ENCODE measurements around the gene SGSM2.

The SGSM2 gene

DNA sequence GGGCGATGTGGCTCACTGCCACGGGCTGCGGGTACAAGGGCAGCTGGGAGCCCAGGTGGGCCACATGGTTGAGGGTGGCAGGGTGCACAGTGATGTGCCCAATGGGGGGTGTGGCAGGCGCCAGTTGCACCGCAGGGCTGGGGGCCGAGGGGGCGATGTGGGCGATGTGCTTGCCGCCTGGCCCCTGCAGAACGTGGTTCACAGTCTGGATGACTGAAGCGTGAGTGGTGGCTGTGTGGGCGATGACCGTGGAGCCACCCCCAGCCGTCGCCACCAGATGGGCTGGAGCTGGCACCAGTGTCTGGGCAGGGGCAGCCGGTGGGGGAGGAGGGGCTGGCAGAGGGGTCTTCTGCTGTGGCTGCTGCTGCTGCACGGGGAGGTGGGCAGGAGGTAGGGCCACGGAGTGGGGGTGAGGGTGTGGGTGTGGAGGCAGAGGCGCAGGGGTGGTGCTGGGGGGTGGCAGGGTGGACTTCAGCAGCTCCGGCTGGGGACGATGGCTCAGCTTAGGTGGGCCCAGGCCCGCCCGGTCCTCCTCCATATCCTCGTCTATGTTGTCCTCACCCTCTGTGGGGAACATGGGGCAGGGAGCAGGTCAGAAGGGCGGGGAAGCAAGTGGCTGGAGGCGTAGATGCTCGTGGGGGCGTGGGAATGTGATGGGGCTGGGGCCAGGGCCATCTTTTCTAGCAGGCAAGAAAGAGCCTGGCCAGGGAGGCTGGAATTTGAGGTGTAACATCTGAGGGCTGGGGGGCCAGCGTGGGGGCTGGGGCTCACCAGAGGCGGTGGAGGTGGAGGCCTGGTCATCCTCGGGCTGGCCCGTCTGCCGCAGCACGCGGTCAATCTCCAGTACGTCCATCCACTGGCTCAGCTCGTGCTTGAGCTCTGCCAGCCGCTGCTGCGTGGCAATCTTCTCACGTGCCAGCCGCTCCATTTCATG is 50.1 kb downstream of the SGSM2 start:
- Histone ChIP-seq H3K79me2 (ENCODE audit: control insufficient read depth, low read length) (peaks cover 26% of the 10 kb centered on the region), H3K9me3 (ENCODE audit: control insufficient read depth, insufficient read depth, low read length) (no peaks in the 10 kb centered on the region), H3K27ac (ENCODE audit: low read depth, low read length) (no peak overlapping the region), H3K9me2 (replicated peaks; ENCODE audit: control insufficient read depth, low read length) (no peaks in the 10 kb centered on the region), H4K20me1 (ENCODE audit: control insufficient read depth, insufficient read depth, low read depth, low read length) (no peaks in the 10 kb centered on the region), H3K4me1 (ENCODE audit: control insufficient read depth, low read length) (peaks cover 17% of the 10 kb centered on the region), H3K4me3 (ENCODE audit: low read length) (no peak overlapping the region), H3F3A (ENCODE audit: control insufficient read depth, insufficient read depth) (peaks cover 9% of the 10 kb centered on the region), H3K4me2 (ENCODE audit: low read length) (no peak overlapping the region), H3K36me3 (ENCODE audit: control insufficient read depth, low read length) (peaks cover 21% of the 10 kb centered on the region), H3K27me3 (ENCODE audit: control insufficient read depth, low read length) (no peaks in the 10 kb centered on the region)
- TF ChIP-seq EZH2phosphoT487 (IDR thresholded peaks at IDR 0.05; ENCODE audit: borderline replicate concordance, low read length): no peak
- TF ChIP-seq, protein P1, sequence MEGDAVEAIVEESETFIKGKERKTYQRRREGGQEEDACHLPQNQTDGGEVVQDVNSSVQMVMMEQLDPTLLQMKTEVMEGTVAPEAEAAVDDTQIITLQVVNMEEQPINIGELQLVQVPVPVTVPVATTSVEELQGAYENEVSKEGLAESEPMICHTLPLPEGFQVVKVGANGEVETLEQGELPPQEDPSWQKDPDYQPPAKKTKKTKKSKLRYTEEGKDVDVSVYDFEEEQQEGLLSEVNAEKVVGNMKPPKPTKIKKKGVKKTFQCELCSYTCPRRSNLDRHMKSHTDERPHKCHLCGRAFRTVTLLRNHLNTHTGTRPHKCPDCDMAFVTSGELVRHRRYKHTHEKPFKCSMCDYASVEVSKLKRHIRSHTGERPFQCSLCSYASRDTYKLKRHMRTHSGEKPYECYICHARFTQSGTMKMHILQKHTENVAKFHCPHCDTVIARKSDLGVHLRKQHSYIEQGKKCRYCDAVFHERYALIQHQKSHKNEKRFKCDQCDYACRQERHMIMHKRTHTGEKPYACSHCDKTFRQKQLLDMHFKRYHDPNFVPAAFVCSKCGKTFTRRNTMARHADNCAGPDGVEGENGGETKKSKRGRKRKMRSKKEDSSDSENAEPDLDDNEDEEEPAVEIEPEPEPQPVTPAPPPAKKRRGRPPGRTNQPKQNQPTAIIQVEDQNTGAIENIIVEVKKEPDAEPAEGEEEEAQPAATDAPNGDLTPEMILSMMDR (IDR thresholded peaks at IDR 0.05; ENCODE audit: low read depth, low read length, poor library complexity, severe bottlenecking): no peak

DNA sequence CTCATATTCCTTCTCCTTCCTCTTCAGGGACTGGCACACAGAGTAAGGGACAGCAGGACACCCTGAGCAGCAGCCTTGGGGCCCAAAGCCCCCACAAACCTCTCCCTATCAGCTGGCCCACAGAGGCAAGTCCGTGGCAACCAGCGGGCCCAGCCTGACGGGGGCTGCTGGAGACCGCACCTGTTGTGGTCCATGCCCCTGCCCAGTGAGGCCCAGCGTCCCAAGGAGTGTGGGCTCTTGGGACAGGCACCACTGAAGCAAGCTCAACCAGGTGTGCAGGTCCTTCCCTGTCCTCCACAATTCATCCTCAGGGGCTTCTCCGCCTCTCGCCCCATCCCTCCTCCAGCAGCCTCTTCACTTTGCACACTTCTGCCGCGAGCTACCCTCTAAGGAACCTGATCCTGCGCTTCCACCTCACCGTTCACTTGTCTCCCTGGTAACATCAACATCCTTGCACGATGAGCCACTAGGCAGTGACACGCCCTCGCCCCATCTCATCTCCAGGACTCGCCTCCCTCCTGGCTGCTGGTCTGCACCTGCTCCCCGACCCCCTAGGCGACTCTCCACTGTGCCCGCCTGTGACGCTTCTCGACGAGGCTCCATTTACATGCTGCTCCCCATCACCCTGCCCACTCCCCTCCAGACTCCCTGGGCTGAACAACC is 50.9 kb downstream of the SGSM2 start:
- Histone ChIP-seq H3K9me2 (replicated peaks; ENCODE audit: control insufficient read depth, low read length) (no peaks in the 10 kb centered on the region), H3K27ac (ENCODE audit: low read depth, low read length) (no peak overlapping the region), H3K36me3 (ENCODE audit: control insufficient read depth, low read length) (peaks cover 21% of the 10 kb centered on the region), H3K79me2 (ENCODE audit: control insufficient read depth, low read length) (peaks cover 26% of the 10 kb centered on the region), H3K9me3 (ENCODE audit: control insufficient read depth, insufficient read depth, low read length) (no peaks in the 10 kb centered on the region), H3K4me2 (ENCODE audit: low read length) (no peak overlapping the region), H4K20me1 (ENCODE audit: control insufficient read depth, insufficient read depth, low read depth, low read length) (no peaks in the 10 kb centered on the region), H3F3A (ENCODE audit: control insufficient read depth, insufficient read depth) (peaks cover 10% of the 10 kb centered on the region), H3K4me3 (ENCODE audit: low read length) (no peak overlapping the region), H3K4me1 (ENCODE audit: control insufficient read depth, low read length) (peaks cover 12% of the 10 kb centered on the region), H3K27me3 (ENCODE audit: control insufficient read depth, low read length) (no peaks in the 10 kb centered on the region)
- TF ChIP-seq, protein P1 (IDR thresholded peaks at IDR 0.05; ENCODE audit: low read depth, low read length, poor library complexity, severe bottlenecking): no peak
- no peak for TF ChIP-seq EZH2phosphoT487 (IDR thresholded peaks at IDR 0.05; ENCODE audit: borderline replicate concordance, low read length)

DNA sequence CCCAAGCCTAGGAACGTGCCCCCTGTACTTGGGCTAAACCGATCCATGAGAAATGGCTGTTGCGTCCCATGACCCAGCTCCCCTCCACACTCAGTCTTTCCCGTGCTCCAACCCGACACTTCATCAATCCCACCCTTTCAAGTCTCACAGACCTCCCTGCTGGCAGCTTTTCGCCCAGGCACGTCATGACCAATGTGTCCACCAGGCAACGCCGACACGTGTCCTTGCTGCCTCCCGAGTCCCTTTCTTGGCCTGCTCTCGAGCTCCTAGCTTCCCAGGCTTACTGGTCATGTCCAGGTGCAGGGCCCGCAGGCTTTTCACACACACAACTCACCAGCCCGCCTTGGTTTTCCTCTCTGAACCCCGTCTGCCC is 51.4 kb downstream of the SGSM2 start:
- H3K9me3 ChIP-seq (ENCODE audit: control insufficient read depth, insufficient read depth, low read length): no peaks in the 10 kb centered on the region
- H3K4me3 ChIP-seq (ENCODE audit: low read length): no peak overlapping the region
- no peaks in the 10 kb centered on the region for H3K27me3 ChIP-seq (ENCODE audit: control insufficient read depth, low read length)
- H3K4me1 ChIP-seq (ENCODE audit: control insufficient read depth, low read length): peaks cover 12% of the 10 kb centered on the region
- H4K20me1 ChIP-seq (ENCODE audit: control insufficient read depth, insufficient read depth, low read depth, low read length): no peaks in the 10 kb centered on the region
- peaks cover 26% of the 10 kb centered on the region for H3K79me2 ChIP-seq (ENCODE audit: control insufficient read depth, low read length)
- no peak overlapping the region for H3K27ac ChIP-seq (ENCODE audit: low read depth, low read length)
- H3K4me2 ChIP-seq (ENCODE audit: low read length): no peak overlapping the region
- peaks cover 10% of the 10 kb centered on the region for H3F3A ChIP-seq (ENCODE audit: control insufficient read depth, insufficient read depth)
- no peaks in the 10 kb centered on the region for H3K9me2 ChIP-seq (replicated peaks; ENCODE audit: control insufficient read depth, low read length)
- H3K36me3 ChIP-seq (ENCODE audit: control insufficient read depth, low read length): peaks cover 21% of the 10 kb centered on the region
- TF ChIP-seq EZH2phosphoT487 (IDR thresholded peaks at IDR 0.05; ENCODE audit: borderline replicate concordance, low read length): no peak
- TF ChIP-seq, protein P1 (IDR thresholded peaks at IDR 0.05; ENCODE audit: low read depth, low read length, poor library complexity, severe bottlenecking): no peak
